Spleen (tissue), 11 donors: Measurements from ENCODE around the gene ZNF639. TPM values are rescaled to one million over a fixed set of nuclear protein-coding genes. Genes with fewer than 3 reads are reported as not detected.

Source experiments
- DNase-seq: peaks from one replicate; pipeline ENCODE4 v3.0.0-alpha.2; 2020
- H3K27ac ChIP-seq, 8 donors: fragments of 200-600 bp; sonication (generic) in 7 of 8; 1 replicate in 4 of 8; 2 replicates in 4 of 8; pipeline versions ENCODE4 v1.5.0 to v1.8.0; 2016 to 2021; ENCODE audit warnings: inconsistent platforms in 4 of 8, mild to moderate bottlenecking in 4 of 8, moderate library complexity in 1 of 8
- H3K27me3 ChIP-seq, 7 donors: fragments of 200-600 bp; sonication (generic) in 6 of 7; replicated peaks in 1 of 7; 1 replicate in 4 of 7; 2 replicates in 3 of 7; pipeline versions ENCODE4 v1.5.0 to v1.8.0; 2016 to 2021; ENCODE audit warnings: inconsistent platforms in 3 of 7, mild to moderate bottlenecking in 1 of 7
- H3K36me3 ChIP-seq, 6 donors: fragments of 200-600 bp; sonication (generic) in 5 of 6; 1 replicate in 4 of 6; 2 replicates in 2 of 6; pipeline versions ENCODE4 v1.5.0 to v1.8.0; 2016 to 2021; ENCODE audit warnings: inconsistent platforms in 2 of 6
- H3K4me1 ChIP-seq, 6 donors: fragments of 200-600 bp; sonication (generic) in 5 of 6; 1 replicate in 3 of 6; 2 replicates in 3 of 6; pipeline versions ENCODE4 v1.5.0 to v1.8.0; 2016 to 2021; ENCODE audit warnings: inconsistent platforms in 3 of 6
- H3K4me3 ChIP-seq, 8 donors: fragments of 200-600 bp; sonication (generic) in 7 of 8; 1 replicate in 4 of 8; 2 replicates in 4 of 8; pipeline versions ENCODE4 v1.5.0 to v1.8.0; 2016 to 2021; ENCODE audit warnings: inconsistent platforms in 4 of 8, mild to moderate bottlenecking in 4 of 8, moderate library complexity in 2 of 8
- H3K9me3 ChIP-seq, 8 donors: fragments of 200-600 bp; sonication (generic) in 7 of 8; 1 replicate in 4 of 8; 2 replicates in 4 of 8; pipeline versions ENCODE4 v1.5.0 to v1.8.0; 2016 to 2021; ENCODE audit warnings: inconsistent platforms in 4 of 8
- CTCF ChIP-seq, 11 experiments: fragments of 200-600 bp in 7 of 11; fragments of 450-650 bp in 4 of 11; sonication (generic) in 4 of 11; IDR thresholded peaks in 8 of 11; conservative IDR thresholded peaks in 3 of 11; 1 replicate in 7 of 11; 2 replicates in 4 of 11; pipeline versions ENCODE4 v1.4.0 to v1.8.0; 2016 to 2021; ENCODE audit warnings: antibody characterized with exemption in 11 of 11, inconsistent platforms in 4 of 11, mild to moderate bottlenecking in 1 of 11
- POLR2A ChIP-seq, 3 donors: fragments of 450-650 bp; IDR thresholded peaks; one replicate each; pipeline ENCODE4 v1.5.1; 2017; ENCODE audit warnings: antibody characterized with exemption in 3 of 3, mild to moderate bottlenecking in 1 of 3
- POLR2AphosphoS5 ChIP-seq, 3 donors: sonication (generic); formaldehyde crosslinking; IDR thresholded peaks; one replicate each; pipeline ENCODE4 v1.5.1; 2017; ENCODE audit warnings: antibody characterized with exemption in 3 of 3
- WGBS, 5 donors: extraction: QIAGEN DNeasy Blood & Tissue Kit in 3 of 5; methylation state at CpG; one replicate each; pipeline versions ENCODE4 v1.1.5 to v1.1.7; 2013 to 2018; 5-methylcytosine and 5-hydroxymethylcytosine counted together
- intact Hi-C: fragments of 100-400 bp; cut with DNase I; formaldehyde crosslinking; loops from one replicate; pipeline ENCODE4 v1.15.0; 2023; ENCODE audit warnings: low total_unique reads
- polyA plus RNA-seq, 3 donors: library from polyadenylated mRNA; stranded (reverse); fragments of 200-250 nt; gene quantifications; one replicate each; pipeline ENCODE4 v1.2.1, GENCODE V29; 2013
- total RNA-seq, 7 donors: library from RNA; depleted of rRNA in 3 of 7; stranded (reverse); fragments of >200 nt in 3 of 7; fragmentation: NEBNext Ultra II Directional in 4 of 7; extraction: Animal tissue kit (Norgen Biotek cat#: 25700) in 4 of 7; gene quantifications; one replicate each; pipeline versions ENCODE4 v1.1.0 to v1.2.1, GENCODE V29; 2016 to 2021
- donor health status: healthy with polysubstance abuse.
- donor health status: DM: no; HTN: no; CAD: no; lungs with moderate emphysema.
- donor health status: DM: no; HTN: no; CAD: no.
- donor health status: Bipolar disorder and iron deficiency.
- donor health status: healthy.
- donor health status: DM: no; HTN: no; CAD: no.
- donor health status: DM: yes; HTN: yes; CAD: no.

The ZNF639 gene
- total and polyA plus RNA-seq, 10 donors, result 18.6 to 68.2 (median 29.8) TPM

GRCh38 chr3:179375091-179375999, 52.5 kb downstream of the ZNF639 start:
- Histone ChIP-seq H3K4me3 (no peak overlapping the region), H3K27ac (no peak overlapping the region), H3K4me1 (no peaks in the 10 kb centered on the region), H3K9me3 (no peaks in the 10 kb centered on the region), H3K27me3 (no peaks in the 10 kb centered on the region), H3K36me3 (peaks cover 3 to 96% (median 52%) of the 10 kb centered on the region in 6 donors)
- TF ChIP-seq CTCF (IDR thresholded peaks at IDR 0.05 in 8 of 11, conservative IDR thresholded peaks at IDR 0.05 in 3 of 11) (no peak), POLR2AphosphoS5 (IDR thresholded peaks at IDR 0.05) (no peak), POLR2A (IDR thresholded peaks at IDR 0.05) (no peak)
- intact Hi-C loops, result no loop called here
- 90 to 95% (median 93%) methylated on average over 12 of the region's 12 CpGs for WGBS, 5 donors
- no peak for DNase-seq

GRCh38 chr3:179376474-179376873, 53.6 kb downstream of the ZNF639 start:
- DNase-seq, result no peak
- peaks cover 3 to 96% (median 51%) of the 10 kb centered on the region in 6 donors for H3K36me3 ChIP-seq

More at GRCh38 chr3:179376474-179376873, 53.6 kb downstream of the ZNF639 start:
- Histone ChIP-seq H3K9me3 (no peaks in the 10 kb centered on the region), H3K27ac (no peak overlapping the region), H3K4me3 (no peak overlapping the region), H3K27me3 (no peaks in the 10 kb centered on the region), H3K4me1 (no peaks in the 10 kb centered on the region)
- no peak for TF ChIP-seq POLR2A (IDR thresholded peaks at IDR 0.05)
- TF ChIP-seq POLR2AphosphoS5 (IDR thresholded peaks at IDR 0.05), result no peak
- TF ChIP-seq CTCF (IDR thresholded peaks at IDR 0.05 in 8 of 11, conservative IDR thresholded peaks at IDR 0.05 in 3 of 11), result no peak
- WGBS, 5 donors, result 92 to 100% (median 95%) methylated on average over 1 of the region's 1 CpG
- intact Hi-C loops, result no loop called here

Other genes starting within 250 kb of the ZNF639 start
- gene PIK3CA, start 174.7 kb upstream of the ZNF639 start, total RNA-seq, result 10 to 100 TPM; 28.3 to 40.2 (median 32.0) TPM
- gene PIK3CA, start 174.7 kb upstream of the ZNF639 start, polyA plus RNA-seq, result 1 to 10 TPM; 4.9 to 6.2 (median 5.5) TPM
- gene KCNMB3, start 71.9 kb upstream of the ZNF639 start, total RNA-seq, result 10 to 100 TPM in 1 of 7 donors, 1 to 10 TPM in 6; 4.6 to 10.5 (median 6.7) TPM
- 1 to 10 TPM; 4.5 to 7.3 (median 7.2) TPM for gene KCNMB3, start 71.9 kb upstream of the ZNF639 start, polyA plus RNA-seq
- gene MFN1, start 24.7 kb downstream of the ZNF639 start, total RNA-seq, result 10 to 100 TPM; 43.7 to 74.4 (median 64.1) TPM
- 10 to 100 TPM; 19.0 to 26.1 (median 24.1) TPM for gene MFN1, start 24.7 kb downstream of the ZNF639 start, polyA plus RNA-seq
- 10 to 100 TPM; 29.8 to 47.5 (median 42.7) TPM for gene GNB4, start 128.4 kb downstream of the ZNF639 start, total RNA-seq
- 10 to 100 TPM in 1 of 3 donors, 1 to 10 TPM in 2; 5.5 to 12.2 (median 8.9) TPM for gene GNB4, start 128.4 kb downstream of the ZNF639 start, polyA plus RNA-seq
- gene ACTL6A, start 239.9 kb downstream of the ZNF639 start, total RNA-seq, result 10 to 100 TPM; 33.9 to 69.5 (median 45.5) TPM
- gene ACTL6A, start 239.9 kb downstream of the ZNF639 start, polyA plus RNA-seq, result 10 to 100 TPM; 53.9 to 65.0 (median 54.6) TPM